NCI-H2081 (cell line): ENCODE data around the gene DLGAP1.

ENCODE experiments used
- DNase-seq, 2 experiments: peaks; one replicate each; lab custom pipeline; 2025; lab: John Stamatoyannopoulos, UW

Gene DLGAP1

GRCh38 chr18:3816610-3817363 is 638.3 kb downstream of the DLGAP1 start:
- no peak for DNase-seq

GRCh38 chr18:3815991-3816390 is 639.1 kb downstream of the DLGAP1 start:
- DNase-seq: no peak

- no peak for DNase-seq
Measured at GRCh38 chr18:3814816-3815215, 640.3 kb downstream of the DLGAP1 start.

GRCh38 chr18:3810296-3810695 is 644.8 kb downstream of the DLGAP1 start:
- DNase-seq: no peak

- DNase-seq: no peak
Measured at GRCh38 chr18:3808985-3809780, 645.9 kb downstream of the DLGAP1 start.

- no peak for DNase-seq
Measured at GRCh38 chr18:3806656-3807055, 648.5 kb downstream of the DLGAP1 start.

DNA sequence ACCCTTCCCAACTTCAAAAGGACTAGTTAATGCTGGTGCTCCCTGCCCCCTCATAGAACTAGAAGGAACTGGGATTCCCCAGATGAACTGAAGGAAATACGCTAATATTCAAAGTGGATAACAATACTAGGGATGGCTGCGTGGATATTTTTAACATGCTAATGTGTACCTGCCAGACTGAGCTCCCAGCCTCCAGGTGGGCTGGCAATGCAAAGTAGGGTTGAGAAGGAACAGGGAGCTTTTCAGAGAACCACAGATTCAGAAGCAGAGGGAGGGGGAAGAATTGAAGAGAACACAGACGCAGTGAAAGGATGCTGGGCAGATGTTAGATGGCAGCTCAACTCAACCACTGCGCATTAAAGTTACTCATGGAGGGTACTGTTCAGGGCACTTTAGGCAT is 650.8 kb downstream of the DLGAP1 start:
- DNase-seq: no peak

DNA sequence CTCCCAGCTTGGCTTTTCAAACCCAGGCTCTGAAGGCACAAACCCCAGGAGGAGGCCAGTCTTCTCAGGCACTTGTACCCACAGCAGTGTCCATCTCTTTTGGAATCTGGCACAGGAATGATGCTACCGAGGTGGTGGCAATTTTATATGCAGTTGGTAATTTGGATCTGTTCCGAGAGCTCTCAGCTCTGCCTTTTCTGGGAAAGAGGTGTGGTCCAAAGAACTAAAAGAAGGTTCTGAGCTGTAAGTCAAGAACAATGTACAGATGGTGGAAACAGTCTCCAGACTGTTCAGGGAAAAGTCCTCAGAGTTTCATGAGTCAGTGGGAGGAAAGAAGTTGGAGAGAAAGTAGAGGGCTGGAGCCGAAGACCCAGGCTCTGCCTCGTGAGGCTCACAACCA is 651.8 kb downstream of the DLGAP1 start:
- no peak for DNase-seq

GRCh38 chr18:3799515-3799914 is 655.6 kb downstream of the DLGAP1 start:
- peak in 1 of 2 experiments; percentile 17 for DNase-seq

DNA sequence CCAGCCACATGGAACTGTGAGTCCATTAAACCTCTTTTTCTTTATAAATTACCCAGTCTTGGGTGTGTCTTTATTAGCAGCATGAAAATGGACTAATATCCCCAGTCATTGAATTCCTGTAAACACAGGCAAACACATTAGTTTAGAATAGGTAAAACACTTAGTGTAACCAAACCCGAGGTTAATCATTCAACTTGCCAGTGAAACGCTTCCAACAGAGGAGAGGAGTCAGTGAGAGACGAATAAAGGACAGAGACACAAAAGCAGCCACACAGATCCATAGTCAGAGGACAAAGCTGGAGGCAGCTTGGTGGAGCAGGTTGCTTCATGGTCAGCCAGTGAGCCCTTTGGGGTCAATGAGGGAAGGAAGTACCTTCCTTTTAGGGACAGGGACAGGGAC is 657.1 kb downstream of the DLGAP1 start:
- no peak for DNase-seq

GRCh38 chr18:3796434-3796833 is 658.7 kb downstream of the DLGAP1 start:
- no peak for DNase-seq

- DNase-seq: peak in 1 of 2 experiments; percentile 35
Measured at GRCh38 chr18:3794537-3795348, 660.4 kb downstream of the DLGAP1 start.

GRCh38 chr18:3793545-3793944 is 661.6 kb downstream of the DLGAP1 start:
- DNase-seq: no peak

DNA sequence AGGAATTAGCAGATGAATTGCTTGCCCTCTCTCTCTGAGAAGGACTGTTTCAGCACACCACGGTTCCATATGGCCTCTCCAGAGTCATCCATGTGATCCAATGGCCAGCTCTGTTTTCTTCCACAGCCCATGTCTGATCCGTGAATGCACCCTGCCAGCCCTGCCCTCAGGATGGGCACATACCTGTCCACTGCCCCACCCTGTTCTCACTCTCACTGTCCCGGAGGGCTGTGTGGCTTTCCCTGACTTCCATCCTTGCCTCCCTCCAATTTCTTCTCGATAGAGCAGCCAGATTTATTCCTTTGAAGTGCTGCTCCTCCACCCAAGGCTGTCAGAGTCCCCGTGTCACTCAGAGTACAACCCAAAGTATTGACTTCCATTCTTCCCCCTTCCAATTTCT is 662.0 kb downstream of the DLGAP1 start:
- no peak for DNase-seq

DNA sequence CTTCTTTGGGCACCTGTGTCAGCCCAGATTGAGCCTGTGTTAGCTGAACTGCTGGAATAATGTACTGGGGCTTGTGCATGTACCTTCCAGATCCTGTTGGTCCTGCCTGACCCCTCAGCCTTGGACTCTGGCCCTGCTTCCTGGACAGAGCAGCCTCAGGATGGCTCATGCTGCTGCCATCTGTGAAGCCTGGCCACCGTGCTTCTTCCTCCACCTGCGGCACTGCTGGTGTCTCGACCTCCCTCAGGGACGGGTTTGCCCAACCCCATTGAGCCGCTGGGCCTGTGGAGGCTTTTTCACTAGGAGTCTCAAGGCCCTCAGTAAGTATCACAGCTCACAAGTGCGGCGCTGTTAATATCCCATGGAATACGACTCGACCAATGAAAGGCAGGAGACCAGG is 662.4 kb downstream of the DLGAP1 start:
- DNase-seq: no peak

GRCh38 chr18:3791238-3791637 is 663.9 kb downstream of the DLGAP1 start:
- no peak for DNase-seq

DNA sequence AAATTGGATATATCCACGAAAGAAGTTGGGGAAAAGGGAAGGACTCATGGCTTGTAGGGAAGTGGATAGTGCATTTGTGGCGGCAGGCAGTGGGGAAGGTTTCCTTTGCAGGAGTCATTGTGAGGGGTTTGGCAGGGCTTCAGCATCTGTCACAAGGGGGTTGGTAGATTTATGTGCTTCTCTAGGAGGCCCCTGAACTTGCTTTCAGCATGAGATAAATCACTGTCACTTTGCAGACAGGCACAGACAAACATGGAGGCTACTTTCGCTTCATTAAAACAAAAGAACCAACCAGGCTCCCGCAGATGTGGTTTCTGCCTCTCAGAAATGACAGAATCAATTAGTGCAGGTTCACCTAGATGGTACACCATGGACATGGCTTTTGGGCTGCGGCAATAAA is 664.4 kb downstream of the DLGAP1 start:
- no peak for DNase-seq

DNA sequence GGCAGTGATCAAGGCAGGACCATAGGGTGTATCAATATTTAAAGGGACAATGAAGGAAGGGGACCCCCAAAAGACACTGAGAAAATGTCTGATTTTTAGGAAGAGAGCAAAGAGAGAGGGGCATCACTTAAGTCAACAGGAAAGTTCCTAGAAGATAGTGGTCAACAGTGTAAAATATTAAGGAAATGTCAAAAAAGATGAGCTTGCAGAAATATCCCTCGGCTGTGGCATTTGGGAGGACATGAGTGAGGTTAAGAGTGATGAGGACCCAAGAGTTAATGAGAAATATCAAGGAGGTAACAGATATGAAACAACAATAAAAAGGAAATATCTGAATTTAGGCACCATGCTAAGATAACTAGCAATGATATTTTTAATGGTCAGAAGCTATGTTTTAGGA is 665.6 kb downstream of the DLGAP1 start:
- no peak for DNase-seq

- no peak for DNase-seq
Measured at GRCh38 chr18:3784949-3785348, 670.2 kb downstream of the DLGAP1 start.

- no peak for DNase-seq
Measured at GRCh38 chr18:3782901-3783300, 672.2 kb downstream of the DLGAP1 start.

- no peak for DNase-seq
Measured at GRCh38 chr18:3777719-3778118, 677.4 kb downstream of the DLGAP1 start.

DNA sequence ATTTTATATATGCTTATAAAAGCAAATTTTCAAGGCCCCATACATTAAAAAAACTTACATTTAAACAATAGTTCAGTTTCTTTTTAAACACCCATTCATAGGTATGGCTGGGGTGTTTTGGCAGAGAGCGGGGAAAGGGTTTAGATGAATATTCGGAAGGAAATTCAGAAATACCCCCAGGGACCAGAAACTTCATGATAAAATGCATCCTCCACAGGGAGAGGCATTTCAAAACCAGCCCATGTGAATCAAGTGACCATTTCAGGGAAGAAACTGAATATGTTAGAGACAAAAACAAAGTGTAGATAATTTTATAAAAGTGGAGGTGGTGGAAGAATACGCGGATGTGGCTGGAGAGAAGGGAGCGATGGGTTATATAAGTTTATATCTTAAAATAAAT is 678.0 kb downstream of the DLGAP1 start:
- no peak for DNase-seq

GRCh38 chr18:3775996-3776395 is 679.1 kb downstream of the DLGAP1 start:
- no peak for DNase-seq
